GM21367 (cell line): ENCODE measurements around the gene COL4A1.
"Not testable (repeated sequence)": the region's sequence is repeated elsewhere in the genome, so short reads cannot be mapped to it uniquely, and the experiment has no call there.

Experiments used
- ATAC-seq: cut with Tn5 transposase; IDR thresholded peaks from one replicate; pipeline ENCODE4 v1.9.1; 2021; ENCODE audit not compliant: unreplicated experiment

COL4A1 gene

DNA sequence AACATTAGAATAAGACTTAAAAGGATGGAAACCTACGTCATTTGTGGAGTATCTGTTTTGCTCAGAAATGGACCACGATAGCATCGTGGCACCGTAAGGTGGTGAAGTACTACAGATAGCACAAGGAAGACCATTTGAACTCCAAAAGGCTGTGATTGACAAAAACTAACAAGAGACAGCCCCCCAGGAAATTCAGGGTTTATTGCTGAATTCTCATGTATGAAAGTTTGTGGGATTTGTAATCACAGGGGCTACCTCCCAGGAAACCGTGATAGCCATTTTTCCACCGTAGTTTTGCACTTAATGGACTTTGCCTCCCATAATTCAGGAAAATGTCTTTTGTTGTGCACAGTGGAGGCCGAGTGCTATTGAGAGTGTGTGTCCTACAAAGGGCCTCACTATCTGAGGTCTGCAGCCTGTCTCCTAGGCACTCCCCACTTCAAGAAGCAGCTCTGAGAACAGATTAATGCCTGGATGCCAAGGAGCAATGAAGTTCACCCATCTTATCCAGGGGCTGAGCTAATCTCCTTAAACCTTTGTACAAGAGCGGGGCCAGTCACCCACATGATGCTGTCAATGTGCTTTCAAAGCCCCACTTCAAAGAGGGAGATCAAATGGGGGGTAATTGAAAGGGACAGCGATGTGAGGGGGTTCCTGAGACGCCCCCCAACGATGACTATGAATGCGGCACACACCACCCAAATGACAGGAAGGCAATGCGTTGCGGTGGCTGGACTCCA, 182.6 kb downstream of the COL4A1 start:
- no peak for ATAC-seq

GRCh38 chr13:110123041-110123809, 183.7 kb downstream of the COL4A1 start:
- no peak for ATAC-seq

DNA sequence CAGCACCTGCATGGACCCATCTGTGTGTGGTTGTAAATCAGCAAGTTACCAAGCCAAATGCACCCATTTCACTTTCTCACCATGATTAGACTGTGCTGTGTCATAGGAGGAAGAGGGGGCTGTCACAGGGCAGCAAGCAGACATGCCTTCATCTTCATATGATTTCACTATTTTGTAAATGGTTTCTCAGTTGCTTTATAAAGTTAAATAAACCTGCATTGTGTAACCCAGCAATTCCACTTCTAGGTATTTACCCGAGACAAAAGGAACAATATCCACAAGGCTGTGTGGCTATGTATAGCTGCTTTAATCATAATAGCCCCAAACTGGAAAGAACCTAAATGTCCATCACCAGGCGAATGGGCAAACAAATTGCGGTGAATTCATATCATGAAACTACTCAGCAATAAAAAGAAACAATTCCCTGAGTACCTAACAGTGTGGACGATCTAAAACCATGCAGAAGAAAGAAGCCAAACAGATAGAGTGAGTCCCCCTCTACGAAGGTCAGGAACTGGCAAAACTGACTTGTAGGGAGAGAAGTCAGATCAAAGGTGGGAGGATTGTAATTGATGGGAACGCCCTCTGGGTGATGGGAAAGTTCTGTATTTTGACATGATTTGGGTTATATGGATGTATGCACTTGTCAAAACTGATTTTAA, 185.4 kb downstream of the COL4A1 start:
- no peak for ATAC-seq

GRCh38 chr13:110119935-110120905, 186.7 kb downstream of the COL4A1 start:
- ATAC-seq = no peak

DNA sequence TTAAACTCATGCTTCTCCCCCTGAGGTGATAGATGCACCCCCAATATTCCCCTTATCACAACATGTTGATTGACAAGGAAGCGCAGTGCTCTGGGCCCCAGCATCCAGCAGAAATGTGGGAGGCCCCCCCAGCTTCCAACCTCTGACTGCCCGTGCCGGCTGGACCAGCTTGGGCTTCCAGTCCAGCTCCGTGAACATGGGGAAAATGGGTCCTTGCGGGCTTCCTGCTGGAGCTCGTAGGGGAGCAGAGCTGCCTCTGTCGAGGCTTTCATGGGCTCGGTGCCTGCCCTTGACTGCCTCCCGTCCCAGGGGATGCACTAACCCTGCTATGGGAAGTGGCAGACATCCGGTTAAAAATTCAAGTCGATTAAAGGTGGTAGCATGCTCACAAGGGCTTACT, 188.9 kb downstream of the COL4A1 start:
- no peak for ATAC-seq

GRCh38 chr13:110116072-110116487, 190.9 kb downstream of the COL4A1 start:
- peak; percentile 54 for ATAC-seq

GRCh38 chr13:110115591-110115990, 191.4 kb downstream of the COL4A1 start:
- ATAC-seq = no peak

DNA sequence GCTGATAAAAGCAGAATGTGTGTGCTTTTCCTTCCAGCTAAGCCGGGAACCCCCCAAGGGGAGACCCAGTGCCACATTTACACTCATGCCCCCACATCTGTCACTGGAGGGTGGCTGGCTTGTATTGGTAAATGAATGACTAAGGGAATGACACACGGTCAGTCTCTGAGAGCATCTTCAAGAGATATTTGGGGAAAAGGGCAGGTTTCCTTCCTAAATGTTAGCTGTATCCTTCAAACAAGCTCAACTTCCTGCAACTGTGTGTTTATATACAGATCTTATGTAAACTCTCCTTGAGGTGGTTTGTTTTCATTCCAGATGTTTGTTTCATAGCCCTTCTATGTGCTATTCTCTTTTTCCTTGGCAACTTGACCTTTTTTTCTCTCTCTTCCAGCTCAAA, 192.6 kb downstream of the COL4A1 start:
- no peak for ATAC-seq

GRCh38 chr13:110113284-110113764, 193.6 kb downstream of the COL4A1 start:
- no peak for ATAC-seq

DNA sequence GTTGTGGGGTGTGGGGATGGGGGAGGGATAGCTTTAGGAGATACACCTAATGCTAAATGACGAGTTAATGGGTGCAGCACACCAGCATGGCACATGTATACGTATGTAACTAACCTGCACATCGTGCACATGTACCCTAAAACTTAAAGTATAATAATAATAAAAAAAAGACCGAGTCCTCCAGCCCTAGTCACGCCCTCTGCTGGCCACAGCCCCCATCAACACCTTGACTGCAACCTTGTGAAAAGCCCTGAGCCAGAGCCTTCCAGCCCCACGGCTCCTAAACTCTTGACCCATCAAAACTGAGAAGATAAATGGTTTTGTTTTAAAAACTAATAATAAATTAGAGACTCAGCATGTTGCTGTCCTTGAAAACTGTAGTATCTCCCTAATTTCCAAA, 194.6 kb downstream of the COL4A1 start:
- ATAC-seq = not testable (repeated sequence)

DNA sequence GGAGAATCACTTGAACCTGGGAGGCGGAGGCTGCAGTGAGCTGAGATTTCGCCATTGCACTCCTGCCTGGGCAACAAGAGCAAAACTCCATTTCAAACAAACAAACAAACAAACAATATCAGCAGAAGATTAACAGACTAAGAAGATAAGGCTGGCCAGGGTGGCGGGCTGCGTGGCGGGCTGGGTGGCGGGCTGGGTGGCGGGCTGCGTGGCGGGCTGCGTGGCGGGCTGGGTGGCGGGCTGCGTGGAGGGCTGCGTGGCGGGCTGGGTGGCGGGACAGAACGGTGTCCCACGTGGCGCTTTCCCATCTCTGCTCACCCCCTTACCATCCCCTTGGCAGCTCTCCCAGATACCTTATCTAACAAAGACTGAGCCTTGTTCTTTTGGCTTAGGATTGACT, 196.2 kb downstream of the COL4A1 start:
- no peak for ATAC-seq

DNA sequence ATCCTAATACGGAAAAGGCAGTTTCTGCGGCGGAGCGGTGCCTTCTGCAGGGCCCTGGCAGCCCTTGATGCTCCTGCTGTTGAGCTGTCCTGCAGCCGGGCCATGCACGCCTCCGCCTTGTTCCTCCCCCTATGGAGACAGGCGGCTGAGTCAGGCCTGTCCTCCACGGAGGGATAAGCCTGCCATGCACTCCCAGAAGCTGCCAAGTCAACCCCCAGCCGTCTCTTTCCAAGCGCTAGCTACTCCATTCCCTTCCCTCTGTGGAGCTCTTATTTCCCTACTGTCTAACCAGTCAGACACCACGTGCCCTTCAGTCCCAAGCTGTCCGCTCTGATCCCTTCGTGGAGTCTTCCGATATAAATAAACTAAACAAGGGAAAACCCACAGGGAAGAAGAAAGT, 197.0 kb downstream of the COL4A1 start:
- ATAC-seq = no peak

DNA sequence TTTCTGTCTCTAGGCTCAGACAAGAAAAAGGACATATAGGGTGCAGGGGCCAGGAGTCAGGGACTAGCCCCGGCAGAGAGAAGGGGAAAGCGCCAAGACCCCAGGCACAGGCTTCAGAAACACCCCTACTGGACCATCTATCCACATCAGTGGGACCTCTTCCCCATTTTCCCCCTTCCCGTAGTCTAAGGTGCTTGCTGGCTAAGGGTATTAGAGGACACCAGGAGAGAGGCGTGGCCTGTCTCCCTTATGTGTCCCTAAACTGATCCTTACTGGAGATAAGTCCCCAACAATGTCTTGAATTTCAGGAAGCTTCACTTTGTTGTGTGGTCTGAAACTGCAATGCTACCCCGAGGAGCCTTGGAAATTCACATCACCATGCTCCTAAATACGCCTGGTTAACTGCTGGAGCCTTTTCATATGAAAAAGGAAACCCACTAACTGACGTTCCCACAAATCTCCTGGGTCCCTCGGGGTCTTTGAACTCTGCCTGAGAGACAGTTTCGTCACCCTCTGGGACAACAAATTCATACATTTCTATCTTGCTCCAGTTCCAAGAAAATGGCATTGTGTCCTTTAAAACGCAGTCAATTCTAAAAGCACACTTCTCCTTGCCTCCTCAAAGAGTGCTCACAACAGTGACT, 197.7 kb downstream of the COL4A1 start:
- no peak for ATAC-seq

DNA sequence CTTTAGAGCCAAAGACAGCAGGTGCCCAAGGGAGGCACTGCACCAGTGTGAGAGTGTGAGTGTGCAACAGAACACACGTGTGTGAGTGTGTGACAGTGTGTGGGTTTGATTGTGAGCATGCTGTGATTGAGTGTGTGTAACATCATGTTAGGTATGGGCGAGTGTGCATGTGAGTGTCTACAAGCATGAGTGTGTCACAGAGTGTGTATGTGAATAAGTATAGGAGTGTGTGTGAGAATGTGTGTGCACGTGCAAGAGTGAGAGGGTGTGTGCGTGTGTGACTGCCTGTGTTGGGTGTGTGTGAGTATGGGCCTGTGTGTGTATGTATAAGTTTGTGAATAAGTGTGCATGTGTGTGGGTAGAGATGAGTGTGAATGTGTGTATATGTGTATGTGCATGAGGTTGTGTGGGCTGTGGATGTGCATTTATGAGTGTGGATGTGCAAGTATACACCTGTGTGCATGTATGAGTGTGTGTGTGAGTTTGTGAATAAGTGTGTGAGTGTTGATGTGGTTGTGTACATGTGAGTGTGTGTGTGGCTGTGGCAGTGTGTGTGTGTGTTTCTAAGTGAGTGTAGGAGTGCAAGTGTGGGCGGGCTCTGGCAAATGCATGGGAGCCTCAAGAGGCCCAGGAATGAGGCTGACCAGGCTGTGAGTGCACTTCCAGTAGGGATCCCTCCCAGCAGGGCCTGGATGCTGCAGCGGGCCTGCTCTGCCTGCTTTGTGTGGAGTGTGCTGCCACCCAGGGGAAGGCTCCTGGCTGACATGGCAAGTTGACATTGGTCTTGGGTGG, 198.4 kb downstream of the COL4A1 start:
- ATAC-seq = no peak

DNA sequence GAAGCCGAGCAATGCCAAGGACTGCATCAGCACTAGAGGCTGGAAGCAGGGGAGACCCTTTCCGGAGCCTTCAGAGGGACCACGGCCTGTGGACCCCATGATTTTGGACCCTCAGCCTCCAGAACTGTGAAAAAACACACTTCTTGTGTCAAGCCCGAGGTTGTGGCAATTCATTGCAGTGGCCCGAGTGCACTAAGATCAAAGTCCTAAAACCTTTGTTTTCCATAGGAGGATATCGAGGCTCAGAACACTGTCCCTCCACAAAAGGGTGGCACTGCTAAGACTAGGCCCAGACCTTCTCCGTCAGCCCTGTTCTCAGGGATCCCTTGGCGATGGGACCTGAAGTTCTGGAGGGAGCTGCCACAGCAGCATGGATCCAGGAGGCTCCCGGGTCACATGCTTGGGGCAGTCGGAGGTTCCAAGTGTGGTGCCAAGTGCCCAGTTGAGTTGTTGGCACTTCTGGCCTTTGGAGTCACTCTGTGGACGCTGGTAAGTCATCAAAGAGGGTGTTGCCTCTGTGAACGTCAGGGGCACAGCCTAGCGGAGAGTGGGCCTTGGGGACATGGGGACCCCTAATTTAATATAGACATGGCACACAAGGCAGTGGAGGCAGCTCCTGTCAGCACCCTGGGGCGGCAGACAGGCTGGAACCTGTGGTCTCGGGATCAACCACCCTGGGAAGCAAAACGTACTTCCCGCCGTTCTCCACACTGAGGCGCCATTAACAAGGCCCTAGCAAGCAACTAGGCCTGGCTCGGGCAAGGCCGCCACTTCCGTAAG, 199.2 kb downstream of the COL4A1 start:
- no peak for ATAC-seq

DNA sequence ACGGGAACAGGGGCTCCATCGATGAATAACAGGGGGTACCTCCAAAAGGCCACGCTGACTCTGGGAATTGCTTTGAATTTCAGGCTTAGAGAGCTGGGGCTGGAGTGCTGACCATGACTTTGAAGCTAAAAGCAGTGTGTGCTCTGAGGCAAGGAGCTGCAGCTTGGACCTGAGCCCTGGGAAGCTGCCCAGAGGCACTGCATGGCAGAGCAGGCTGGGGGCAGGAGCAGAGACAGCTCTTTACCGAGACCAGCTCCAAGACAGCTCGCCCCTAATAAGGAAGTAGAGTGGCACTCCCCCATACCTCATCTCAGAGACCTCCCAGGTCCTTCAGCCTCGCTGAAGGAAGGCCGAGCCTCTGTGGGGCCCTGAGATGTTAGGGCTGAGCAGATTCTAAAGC, 200.2 kb downstream of the COL4A1 start:
- ATAC-seq = no peak

GRCh38 chr13:110105136-110105535, 201.8 kb downstream of the COL4A1 start:
- no peak for ATAC-seq

GRCh38 chr13:110103534-110103933, 203.4 kb downstream of the COL4A1 start:
- no peak for ATAC-seq

DNA sequence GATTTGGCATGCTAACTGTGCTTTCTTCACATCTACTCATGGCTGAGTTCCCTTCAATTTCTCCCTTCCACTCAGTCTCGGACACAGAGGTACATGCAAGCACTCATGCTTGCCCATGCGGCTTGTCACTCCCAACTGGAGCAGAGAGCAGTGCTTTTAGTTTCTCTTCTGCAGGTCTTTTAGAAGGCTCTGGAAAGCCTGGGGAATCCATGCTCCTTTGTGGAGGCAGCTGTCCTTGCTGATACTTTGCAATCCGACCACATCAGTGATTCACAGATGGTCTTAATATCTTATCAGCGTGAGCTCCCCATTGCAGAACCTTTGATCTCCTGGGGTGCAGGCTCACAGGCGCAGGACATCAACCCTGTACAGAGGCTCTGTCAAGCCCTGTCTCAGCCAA, 203.9 kb downstream of the COL4A1 start:
- no peak for ATAC-seq
